Renal pelvis (tissue), 4 donors: ENCODE results near the gene TSN. TPM values are rescaled to one million over a fixed set of nuclear protein-coding genes. Genes with fewer than 3 reads are reported as not detected.

Experiments
- DNase-seq: peaks from one replicate; pipeline ENCODE4 v3.0.0-alpha.2; 2013
- polyA plus RNA-seq, 3 donors: library from polyadenylated mRNA; unstranded; fragments of 120-200 nt; gene quantifications; one replicate each; pipeline ENCODE4 v1.2.1, GENCODE V29; 2013; ENCODE audit not compliant: insufficient read length in 3 of 3

Gene TSN
- polyA plus RNA-seq, 3 donors, result 79.9 to 92.1 (median 84.2) TPM

DNA sequence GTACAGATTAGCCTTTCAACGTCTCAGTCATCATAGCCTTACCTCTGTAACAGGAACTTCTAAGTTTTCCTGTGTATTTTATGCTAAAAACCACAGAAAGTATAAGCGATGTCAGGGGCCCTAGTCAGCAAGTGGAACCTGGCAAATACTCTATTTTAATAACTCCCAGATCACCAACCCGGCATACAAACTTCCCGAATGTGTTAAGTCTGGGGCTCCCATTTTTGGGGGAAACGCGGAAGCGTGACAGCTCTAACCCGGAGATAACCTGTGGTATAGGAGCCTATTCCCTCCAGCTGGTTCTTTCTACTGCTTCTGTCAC is 19.4 kb upstream of the TSN start:
- DNase-seq, result no peak

DNA sequence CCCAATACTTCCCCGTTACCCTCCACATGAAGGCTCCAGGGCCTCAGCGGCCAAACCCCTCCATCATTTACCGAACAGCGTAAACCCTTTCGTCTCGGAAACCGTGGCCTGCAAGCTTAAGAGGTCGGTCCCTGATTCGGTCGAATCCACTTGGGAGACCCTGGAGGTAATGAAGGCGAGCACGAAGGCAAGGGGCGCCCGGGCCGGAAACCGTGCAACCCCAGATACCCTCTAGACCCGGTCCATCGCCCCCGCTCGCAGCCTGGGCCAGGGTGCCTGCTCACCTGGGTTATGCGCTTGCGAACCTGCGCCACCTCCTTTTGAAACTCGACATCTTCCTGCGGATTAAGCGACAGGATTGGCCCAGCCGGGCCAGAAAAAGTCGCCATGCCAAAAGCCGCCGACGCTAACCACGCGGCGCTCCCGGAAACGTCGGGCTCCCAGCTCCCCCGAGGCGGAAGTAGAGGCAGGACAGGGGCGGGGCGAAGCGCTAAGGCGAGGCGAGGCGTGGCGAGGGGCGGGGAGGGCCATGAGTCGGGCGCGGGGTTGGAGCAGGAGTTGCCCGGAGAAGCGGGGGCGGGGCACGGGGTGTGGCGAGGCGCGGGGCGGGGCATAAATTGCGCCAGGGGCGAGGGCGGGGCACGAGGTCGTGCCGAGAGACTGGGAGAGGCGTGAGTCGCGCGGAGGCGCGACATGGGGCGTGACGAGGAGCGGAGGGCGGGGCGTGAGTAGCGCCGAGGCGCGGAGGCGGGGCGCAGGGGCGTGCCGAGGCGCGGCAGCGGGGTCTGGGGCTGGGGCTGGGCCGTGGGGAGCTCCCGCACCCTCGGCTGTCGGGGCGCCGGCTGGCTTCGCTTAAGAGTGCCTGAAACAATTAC is 18.8 kb upstream of the TSN start, which contains the start of gene NIFK:
Gene NIFK, minus strand, starts transcription at position 414 of the 875 bp plus-strand sequence. Its CDS starts 25 bp downstream, at position 389.
- peak; percentile 97 for DNase-seq

DNA sequence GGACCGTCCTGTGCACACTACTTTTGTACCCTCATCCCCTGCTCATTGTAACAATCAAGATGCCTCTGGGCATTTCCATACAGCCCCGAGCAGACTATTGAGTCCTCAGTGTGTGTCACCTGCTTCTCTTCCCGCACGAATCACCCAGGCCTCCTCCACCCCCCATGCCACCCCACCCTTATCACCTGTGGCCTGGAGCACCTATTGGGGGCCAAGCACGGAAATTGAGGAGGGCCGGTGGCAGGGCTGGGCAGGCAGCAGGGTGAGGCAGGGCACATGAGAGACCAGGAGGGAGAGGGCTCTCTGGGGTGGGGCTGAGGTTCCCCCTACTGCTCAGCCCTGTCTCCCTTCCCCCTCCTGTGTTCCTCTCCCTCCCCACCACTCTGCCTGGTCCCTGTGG is 14.5 kb upstream of the TSN start:
- no peak for DNase-seq

DNA sequence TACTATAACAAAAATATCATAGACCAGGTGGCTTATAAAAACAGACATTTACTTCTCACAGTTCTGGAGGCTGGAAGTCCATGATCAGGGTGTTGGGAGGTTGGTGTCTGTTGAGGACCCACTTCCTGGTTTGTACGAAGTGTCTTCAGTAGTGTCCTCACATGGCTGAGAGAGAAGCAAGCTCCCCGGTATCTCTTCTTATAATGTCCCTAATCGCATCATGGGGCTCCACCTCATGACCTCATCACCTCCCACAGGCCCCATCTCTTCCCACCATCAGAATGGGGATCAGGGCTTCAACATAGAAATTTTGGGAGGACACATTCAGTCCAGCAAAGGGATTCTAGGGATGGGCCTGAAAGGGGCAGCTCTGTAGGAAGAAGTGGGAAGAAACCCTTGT is 14.0 kb upstream of the TSN start:
- no peak for DNase-seq

DNA sequence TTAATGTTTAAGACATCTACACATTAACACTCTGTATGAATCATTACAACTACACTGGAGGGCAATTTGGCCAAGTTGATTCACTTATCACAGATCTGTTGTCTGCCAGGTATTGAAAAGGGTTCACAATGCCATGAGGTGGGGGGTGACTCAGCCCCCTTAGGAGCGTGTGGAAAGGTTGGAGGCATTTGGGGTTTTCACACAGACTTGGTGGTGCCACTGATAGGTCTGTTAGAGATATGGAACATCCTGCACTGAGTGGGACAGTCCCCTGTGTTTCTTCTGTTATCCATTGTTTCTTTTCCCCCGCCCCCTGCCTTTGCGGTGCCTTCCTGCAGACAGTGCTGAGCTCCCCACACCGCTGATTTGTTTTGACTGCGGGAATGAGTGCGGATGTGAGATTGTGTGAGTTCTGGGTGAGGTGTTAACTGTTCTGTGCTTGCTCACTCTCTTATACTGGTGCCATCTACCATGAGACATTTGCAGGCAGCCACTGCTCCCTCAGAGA is 9.3 kb upstream of the TSN start:
- no peak for DNase-seq

DNA sequence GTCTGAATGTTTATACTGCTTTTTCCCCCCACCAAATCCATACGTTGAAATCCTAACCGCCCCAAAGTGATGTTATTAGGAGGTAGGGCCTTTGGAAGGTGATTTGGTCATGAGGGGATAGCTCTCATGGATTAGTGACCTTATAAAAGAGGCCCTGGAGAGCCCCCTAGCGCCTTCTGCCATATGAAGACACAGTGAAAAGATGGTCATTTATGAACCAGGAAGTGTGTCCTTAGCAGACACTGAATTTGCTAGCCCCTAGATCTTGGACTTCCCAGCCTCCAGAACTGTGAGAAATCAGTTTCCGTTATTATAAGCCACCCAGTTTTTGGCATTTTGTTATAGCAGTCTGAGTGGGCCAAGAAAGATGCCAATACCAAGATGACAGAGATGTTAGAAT is 7.2 kb upstream of the TSN start:
- DNase-seq, result no peak

DNA sequence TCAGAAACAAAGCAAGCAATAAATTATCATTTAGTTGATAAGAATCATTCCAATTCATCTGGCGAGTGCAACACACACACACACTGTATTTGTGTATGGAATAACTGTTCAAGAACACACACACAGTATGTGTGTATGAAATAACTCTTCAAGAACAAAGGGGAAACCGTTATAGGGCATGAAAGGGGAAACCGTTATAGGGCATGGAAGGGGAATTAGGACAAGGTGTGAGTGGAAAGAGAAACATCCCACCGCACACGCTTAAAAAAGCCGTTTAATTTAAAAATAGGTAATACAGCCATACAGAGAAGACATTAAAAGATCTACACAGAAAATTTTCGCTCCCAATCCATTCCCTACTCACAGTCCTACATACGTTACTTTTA is 607 bp upstream of the TSN start:
- no peak for DNase-seq

DNA sequence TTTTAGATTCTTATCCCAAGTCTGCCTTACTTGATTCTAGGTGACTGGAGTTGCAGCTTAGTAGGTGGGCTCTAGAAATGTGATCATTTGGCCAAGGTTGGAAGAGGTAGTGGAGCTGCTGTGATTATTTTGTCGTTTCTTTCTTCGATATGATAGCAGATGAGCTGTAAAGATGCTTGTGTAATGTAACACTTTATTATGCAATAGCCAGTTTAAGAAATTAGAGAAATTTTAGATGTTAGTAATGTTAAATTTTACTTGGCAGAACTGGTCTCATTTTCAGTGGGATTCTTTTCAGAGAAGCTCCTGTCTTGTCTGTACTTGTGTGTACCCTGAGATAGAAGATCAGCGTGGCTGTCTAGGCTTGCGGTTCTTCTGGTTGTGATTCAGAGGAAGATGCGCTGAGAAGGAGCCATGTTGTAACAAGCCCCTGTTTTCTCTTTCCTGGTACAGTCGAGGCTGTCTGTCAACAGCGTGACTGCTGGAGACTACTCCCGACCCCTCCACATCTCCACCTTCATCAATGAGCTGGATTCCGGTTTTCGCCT is 9.3 kb downstream of the TSN start:
- no peak for DNase-seq

DNA sequence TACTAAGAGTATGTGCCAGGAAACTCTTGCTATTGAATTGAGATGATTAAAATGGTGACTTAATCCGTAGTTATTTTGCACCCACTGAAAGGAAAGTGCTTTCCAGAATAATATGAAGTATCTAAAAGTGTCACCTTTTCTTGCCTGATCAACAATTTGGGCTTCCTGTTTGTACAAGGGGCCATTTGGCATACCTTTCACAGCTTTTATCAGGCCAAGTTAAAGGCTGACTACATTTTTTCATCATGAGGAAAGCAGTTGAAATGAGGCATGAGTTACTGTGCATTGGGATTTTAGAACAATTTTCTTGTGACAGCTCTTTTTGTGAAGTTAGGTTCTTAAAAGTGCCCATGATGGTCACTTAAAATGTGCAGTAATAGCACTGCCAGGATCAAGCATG is 11.2 kb downstream of the TSN start:
- no peak for DNase-seq

DNA sequence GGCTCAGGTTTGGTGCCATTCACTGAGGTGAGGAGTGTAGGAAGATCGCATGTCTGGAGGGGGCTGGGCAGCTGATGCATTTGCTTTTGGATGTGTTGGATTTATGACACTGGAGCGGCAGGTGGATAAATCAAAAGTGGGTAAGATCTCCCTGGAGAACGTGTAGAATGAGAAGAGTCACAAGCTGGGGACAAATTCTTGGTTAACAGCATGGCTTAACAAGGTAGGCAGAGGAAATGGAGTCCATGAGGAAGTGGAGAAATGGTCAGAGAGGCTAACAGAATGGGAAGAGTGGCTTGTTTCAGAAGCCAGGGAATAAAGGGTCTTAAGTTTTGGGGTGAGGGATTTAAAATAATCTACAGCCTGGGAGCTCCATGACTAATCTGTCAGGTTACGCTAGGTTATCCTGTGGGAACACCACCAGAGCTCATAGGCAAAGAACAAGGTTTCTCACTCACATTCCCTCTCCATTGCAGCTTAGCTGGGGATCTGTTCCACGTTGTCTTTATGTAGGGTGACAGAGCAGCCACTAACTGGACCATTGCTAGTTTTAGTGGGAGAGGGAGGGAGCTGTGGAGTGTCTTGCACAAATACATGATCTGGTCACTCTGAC is 12.8 kb downstream of the TSN start:
- no peak for DNase-seq

DNA sequence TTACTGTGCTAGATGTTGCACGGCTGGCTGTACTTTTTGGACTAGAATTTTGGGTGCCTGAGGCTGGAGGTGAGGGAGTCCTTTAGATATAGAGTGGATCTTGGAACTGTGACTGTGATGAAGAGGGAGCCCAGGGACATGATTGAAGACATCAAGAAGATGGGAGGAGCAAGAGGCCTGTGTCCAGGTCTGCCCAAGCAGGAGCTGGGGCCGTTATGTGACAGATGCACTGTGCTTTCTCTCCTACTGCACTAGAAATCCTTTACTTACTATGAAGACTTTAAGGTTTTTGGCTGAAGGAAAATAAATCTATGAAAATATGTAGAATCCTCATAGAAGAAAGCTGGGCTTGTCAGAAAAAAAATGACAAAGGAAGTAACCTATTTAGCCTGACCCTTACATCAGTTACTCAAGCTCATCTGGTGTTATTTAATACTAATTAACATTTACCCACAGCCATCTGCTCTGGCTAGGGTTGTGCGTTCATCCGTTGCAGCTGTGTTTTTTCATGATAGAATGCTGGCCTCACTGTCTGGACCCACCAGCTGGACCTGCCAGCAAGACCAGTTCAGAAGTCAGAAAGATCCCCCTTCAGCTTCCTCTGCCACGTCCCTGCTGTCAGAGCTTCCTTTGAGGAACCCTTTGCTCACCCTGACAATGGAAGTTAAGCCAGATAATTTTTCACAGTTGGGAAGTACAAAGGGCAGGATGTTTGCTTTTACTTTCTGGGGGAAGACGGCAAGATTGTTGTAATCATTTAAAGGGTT is 16.7 kb downstream of the TSN start:
- peak; percentile 69 for DNase-seq

DNA sequence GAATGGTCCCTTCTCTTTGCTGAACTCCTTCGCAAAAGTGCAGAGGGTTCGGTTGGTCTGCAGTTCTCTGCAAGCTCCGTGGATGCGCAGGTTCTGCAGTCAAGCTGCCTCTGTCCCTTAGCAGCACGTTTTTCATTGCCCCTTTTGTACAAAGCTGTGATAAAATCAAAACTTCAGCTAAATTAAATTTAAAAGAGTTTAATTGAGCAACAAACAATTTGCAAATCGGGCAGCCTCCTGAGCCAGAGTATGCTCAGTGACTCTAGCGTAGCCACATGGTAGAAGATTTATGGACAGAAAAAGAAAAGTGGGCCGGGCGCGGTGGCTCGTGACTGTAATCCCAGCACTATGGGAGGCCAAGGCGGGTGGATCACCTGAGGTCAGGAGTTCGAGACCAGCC is 18.8 kb downstream of the TSN start:
- no peak for DNase-seq

DNA sequence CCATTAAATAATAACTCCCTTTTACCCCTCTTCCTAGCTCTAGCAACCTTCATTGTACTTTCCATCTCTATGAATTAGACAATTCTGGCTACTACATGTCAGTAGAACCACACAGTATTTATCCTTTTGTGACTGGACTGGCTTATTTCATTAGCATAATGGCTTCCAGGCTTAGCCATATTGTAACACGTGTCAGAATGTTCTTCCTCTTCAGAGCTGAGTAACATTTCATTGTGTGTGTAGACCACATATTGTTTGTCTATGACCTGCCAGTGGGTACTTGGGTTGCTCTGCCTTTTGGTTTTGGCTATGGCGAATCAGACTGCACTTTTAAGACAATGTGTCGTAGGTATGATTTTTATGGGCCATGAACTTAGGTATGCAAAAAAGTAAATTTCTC is 20.9 kb downstream of the TSN start:
- DNase-seq, result no peak

DNA sequence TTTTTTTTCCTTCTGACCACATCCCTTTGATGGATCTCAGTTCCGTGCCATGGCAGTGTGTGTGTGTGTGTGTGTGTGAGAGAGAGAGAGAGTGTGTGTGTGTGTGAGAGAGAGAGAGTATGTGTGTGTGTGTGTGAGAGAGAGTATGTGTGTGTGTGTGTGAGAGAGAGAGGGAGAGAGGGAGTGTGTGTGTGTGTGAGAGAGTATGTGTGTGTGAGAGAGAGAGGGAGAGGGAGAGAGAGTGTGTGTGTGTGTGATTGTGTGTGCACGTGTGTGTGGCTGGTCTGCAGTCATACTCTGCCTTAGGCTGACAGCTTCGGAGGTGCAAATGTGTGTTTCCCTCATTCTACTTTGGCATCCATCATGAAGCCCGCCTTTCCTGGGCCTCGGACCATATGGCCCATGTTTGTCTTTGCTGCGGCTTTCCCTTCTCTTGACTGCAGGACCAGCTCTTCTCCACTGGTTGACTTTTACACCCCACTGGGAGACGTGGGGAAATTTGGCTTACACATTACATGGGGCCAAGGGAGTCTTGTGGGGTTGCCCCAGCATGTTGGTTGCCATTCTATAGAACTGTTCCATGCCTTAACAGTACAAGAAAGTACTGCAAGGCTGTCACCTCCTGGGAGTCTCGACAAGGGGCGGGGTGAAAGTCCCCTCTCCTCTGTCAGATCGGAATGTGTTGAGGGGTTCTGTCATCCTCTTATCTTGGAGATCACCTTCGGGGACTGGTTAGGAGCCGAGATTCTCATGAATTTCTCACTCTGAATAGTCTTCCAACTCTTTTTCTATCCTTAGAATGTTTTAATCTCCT is 21.6 kb downstream of the TSN start:
- no peak for DNase-seq

DNA sequence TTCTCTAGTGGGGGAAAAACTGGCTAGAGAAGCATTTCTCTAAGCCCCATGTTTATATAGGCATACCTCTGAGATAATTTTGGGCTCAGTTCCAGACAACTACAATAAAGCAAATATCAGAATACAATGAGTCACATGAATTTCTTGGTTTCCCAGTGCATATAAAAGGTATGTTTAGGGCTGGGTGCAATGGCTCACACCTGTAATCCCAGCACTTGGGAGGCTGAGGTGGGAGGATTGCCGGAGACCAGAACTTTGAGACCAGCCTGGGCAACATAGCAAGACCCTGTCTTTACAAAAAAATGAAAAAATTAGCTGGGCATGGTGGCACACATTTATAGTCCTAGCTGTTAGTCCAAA is 22.2 kb downstream of the TSN start:
- no peak for DNase-seq

DNA sequence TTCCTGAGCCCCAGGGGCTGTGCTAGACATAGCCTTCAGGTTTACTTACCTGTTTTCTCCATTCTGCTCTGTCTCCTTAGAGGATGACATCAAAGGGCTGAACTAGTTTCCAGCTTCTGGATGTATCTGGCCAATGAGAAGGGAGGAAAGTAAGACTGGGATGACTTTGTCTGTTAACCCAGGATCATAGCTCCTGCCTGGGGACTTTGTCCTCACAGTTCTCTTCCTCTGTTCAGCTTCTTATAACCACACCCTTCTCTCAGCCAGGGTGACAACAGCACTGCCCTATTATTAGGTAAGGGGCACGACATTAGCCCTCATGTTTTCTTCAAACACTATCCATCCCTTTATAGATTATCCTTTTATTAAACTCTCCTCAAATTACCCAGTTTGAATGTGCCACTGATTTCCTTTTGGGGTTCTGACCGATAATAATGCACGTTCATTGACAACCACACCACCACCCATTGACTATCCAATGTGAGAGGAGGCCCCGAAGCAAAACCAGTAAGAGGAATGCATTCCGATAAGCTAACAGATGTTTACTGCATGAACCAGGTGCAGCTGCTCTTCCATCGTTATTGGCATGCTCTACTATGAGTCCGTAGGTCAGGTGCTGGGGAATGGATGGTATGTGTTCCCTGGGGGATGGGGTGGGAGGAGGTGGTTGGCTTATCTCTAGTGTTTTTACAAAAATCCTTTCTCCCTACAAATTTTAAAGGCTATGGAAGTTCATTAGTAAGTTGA is 23.5 kb downstream of the TSN start:
- DNase-seq, result no peak

DNA sequence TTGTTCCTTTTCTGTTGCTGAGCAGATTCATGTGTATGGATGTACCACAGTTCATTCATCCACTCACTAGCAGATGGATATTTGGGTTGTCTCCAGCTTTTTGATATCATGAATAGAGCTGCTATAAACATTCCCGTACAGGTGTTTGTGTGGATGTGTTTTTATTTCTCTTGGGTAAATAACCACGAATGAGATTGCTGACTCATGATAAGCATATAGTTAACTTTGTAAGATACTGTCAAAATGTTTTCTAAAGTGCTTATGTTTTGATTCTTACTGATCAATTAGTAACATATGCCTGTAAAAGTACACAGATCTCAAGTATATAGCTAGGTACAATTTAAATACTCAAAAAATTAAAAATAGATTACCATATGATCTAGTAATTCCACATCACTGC is 27.7 kb downstream of the TSN start:
- no peak for DNase-seq

DNA sequence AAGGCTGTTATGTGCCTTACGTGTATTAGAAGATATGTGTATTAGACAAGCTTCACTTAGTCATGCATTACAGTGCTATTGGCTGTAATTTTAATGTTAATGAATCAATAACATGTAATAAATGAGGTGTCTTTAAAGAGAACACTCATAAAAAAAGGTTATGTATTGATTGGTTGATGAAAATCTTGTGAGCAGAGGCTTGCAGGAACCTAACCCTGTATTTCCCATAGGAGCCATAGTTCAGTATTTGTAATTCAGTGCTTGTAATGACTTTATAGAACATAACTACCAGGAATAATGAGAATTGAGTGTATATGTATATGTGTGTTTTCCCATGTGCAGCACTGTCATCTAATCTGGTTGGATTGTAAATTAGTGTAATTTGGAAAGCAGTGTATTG is 33.2 kb downstream of the TSN start:
- no peak for DNase-seq

DNA sequence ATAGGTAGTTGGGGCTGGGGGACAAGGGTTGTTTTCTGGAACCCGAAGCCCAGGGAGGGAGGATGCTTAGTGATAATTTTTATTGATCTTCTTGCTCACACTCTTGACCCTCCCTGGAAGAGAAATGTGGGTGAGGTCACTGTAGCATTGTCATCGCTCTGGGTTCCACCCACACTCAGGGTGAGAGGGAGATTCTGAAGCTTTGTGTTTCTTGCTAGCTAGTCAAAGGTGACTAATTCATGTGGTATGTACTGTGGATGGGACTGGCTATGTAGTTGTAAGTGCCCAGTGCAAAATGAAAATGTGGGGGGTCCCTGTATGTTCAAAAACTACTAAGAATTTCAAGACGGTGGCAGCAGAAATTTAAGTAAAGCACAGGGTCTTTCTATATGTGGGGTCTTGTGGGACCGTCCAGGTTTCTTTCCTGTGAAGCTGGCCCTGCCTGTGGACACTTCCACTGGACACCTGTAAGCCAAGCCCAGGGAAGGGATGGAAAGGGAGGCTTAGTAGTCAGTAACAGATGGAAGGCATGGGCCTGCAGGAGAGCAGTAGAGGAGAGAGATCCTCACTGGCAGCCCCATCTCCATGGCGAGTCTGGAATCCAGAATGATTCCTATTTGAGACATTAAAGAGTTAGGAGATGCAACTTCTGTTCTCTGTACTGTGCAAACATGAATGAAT is 35.0 kb downstream of the TSN start:
- no peak for DNase-seq

DNA sequence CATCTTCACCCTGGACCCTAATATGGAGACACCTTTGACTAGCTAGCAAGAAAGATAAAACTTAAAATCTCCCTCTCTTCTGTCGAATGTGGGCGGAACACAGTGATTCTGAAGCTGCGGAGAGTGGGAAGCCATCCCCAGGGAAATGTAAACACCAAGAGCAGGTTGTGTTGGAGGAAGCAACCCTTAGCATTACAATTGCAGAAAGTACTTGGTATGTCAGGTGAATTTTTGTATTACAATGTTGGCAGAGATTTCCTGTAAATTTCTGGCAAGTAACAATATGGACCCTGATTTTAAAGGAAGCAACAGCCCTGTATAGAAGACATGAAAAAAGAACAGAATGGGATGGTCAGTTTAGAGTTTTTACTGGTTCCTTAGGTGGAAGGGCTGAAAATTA is 35.8 kb downstream of the TSN start:
- DNase-seq, result no peak
